COR-L47 (cell line): Measurements from ENCODE around the gene DMAC2.
"Not testable (repeated sequence)": the region's sequence is repeated elsewhere in the genome, so short reads cannot be mapped to it uniquely, and the experiment has no call there.

Source experiments
- DNase-seq: peaks from one replicate; lab custom pipeline; 2025; lab: John Stamatoyannopoulos, UW

The DMAC2 gene

DNA sequence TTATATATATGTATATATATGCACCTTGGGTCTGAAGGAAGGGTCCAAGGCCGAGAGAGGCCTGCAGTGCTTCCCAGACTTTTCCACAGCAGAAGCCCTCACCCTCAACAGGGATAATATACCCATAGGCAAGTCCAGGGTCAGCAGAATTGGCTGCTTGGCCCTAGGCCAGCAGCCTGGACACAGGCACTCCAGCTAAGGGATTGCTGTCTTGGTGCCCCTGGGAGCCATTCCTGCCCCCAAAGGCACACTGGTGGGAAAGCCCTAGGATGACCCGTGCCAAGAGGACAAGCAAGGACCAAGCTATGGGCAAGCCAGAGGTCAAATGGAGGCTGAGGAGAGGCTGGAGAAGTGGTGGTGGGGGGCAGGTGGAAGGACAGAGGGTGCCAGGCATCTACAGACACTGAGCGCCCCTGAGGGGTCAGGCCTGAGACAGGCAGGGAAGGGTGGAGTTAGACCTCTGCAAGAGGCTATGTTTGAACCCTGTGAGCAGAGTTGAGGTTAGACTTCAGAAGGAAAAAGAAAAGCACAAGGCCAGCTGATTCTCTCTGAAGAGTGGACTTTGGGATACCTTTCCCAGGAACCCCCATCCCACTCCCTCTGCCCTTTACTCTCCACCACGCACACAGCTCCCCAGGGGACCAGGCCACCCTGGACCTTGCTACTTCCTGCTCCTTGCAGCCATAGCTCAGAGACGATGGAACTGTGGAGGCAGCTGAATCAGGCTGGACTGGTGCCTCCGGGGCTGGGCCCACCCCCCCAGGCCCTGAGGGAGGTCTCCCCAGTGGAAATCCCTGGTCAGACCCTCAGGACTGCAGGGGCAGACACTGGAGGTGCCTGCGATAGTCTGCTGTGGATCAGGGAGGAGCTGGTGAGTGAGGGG lies 3.0 kb upstream of the DMAC2 start, which contains the start of gene ERICH4:
ERICH4 (plus strand) TSS at position 684 of the 883 bp plus-strand sequence; CDS start at position 698, 14 bp downstream.
- no peak for DNase-seq

DNA sequence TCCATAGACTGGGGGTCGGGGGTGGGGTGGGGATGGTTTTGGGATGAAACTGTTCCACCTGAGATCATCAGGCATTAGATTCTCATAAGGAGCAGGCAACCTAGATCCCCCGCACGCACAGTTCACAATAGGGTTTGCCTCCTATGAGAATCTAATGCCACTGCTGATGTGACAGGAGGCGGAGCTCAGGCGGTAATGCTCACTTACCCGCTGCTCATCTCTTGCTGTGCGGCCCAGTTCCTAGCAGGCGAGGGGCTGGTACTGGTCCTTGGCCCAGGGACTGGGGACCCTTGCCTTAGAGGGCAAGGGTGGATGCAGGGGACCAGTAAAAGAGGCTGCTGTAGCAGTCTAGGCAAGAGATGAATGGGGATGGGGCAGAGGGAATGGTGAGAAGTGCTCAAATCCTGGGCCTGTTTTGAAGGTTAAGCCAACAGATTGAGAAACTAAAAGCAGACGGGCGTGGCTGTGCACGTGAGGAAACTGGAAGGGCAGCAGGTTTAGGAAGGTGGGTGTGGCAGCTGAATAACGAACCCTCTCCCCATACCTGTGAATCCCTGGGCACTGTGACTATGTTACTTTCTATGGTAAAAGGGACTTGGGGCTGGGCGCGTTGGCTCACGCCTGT lies 1.7 kb upstream of the DMAC2 start:
- no peak for DNase-seq

- no peak for DNase-seq
Measured at GRCh38 chr19:41437944-41438574, 1.7 kb downstream of the DMAC2 start.

DNA sequence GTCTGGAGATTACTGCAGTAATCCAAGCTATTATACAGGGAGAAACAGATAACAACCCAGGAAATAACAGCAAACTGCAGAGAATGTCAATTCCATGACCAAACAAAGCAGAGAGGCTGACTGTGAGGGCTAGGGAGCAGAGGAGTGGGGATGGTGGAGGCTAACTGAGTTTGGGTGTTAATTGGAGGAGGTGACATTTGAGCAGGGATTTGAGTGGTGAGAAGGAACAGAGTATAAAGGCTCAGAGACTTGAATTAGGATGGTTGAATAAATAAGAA lies 3.1 kb downstream of the DMAC2 start:
- DNase-seq = no peak

- DNase-seq = no peak
Measured at GRCh38 chr19:41435936-41436673, 3.6 kb downstream of the DMAC2 start.

GRCh38 chr19:41435376-41435775 lies 4.3 kb downstream of the DMAC2 start:
- not testable (repeated sequence) for DNase-seq

DNA sequence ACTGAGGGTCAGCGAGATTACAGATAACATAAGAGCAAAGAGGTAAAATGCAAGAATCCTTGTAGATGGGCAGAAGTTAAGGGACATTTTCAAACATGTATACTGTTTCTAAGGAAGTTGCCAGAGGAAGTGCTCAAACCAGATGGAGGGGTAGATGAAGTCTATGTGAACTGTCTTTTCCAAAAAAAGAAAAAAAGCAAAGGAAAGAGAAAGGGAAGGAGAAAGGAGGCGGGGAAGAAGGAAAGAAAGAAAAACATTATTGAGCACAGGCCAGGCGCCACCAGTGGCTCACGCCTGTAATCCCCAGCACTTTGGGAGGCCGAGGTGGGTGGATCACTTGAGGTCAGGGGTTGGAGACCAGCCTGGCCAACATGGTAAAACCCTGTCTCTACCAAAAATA lies 5.3 kb downstream of the DMAC2 start:
- no peak for DNase-seq

DNA sequence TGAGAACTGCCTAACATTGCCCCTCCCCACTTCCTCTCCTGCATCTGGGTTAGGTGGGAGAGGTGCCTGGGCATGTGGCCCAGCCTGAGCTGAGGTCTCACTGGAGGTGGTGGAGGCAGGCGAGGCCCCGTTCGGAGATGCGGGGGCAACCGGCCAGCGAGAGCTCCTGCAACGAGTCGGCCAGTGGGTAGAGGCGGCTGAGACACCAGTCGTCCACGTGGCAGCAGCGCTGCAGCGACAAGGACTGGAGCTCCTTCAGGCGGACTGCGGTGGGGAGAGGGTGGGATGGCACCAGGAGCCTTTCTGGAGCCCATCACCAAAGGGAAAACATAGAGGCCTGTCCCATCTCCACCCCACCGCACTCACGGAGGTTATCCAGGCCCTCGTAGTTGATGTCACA lies 6.5 kb downstream of the DMAC2 start:
- no peak for DNase-seq

DNA sequence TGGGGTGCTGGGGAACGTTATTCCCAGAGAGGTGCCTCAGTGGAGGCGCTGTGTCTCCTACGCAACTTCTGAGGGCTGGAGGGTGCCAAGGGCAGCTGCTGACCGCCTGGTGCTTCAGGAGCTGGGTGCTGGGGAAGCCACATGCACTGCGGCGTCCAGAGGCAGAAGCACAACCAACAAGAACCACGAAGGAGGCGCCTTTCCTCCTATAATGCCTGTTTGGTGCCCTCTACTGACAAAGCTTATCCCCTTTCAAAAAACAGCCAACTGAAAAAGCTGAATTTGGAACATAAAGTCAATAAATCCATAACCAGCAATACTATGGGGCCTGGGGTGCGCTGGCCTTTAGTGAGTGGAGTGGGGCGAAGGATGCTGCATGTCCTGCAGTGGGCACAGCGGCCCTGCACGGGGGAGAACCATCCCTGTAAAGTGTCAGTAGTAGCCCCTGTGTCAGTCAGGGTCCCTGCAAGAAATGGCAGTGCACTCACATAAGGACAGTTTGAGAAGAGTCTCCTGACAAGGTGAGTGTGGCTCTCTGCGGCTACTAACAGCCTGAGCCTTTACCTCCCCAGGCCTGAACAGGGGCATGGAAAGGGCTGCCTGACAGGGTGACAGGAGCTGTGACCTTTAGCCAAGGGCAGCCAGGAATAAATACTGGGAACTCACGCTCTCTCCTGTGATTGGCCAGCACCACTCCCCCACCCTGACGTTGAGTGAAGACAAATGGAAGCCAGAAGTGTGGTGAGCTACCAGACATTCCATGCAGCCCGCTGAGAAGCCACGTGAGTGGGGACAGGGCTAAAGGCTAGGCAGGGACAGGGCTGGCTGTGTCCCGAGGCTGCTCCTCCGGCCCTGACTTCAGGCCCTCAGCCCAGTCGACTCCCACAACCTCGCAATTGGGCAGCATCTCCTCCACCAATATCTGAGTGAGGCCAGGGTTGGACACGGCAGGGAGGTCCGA lies 8.0 kb downstream of the DMAC2 start:
- DNase-seq = no peak

DNA sequence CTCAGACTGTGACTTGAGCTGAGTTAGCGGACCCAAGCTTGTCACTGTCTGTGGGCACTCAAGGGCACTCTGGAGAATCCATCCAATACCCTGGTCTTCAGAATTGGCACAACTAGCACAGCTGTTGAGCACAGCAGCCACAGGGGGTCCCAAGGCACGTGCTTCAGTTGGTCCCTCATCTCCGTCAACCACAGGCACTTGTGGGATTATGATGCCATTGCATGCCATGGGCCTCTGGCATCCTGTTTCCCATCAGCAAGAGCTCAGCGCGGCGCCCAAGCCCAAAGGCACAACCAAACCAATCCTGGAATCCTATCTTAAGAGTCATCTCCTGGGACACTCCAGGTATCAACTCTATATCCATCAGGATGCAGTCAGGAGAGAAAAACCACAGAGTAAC lies 8.8 kb downstream of the DMAC2 start:
- no peak for DNase-seq

DNA sequence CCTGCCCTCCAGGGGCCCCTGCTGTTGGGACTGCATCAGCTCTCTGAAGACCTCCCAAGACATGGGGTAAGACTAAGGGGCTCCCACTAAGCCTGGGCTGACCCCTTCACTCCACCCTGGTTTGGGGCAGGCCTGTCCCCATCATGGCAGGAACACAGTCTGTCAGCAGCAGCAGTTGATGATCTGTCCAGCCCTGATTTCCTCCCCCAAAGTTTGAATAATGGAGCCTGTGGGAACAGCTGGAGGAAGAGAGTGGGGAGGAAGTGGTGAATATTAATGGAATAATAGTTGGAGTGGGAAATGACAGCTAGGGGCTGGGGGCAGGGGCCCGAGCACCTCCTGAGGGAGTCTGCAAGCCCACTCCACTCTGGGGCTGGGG lies 11.2 kb downstream of the DMAC2 start:
- no peak for DNase-seq

GRCh38 chr19:41427647-41428480 lies 11.8 kb downstream of the DMAC2 start:
- no peak for DNase-seq

DNA sequence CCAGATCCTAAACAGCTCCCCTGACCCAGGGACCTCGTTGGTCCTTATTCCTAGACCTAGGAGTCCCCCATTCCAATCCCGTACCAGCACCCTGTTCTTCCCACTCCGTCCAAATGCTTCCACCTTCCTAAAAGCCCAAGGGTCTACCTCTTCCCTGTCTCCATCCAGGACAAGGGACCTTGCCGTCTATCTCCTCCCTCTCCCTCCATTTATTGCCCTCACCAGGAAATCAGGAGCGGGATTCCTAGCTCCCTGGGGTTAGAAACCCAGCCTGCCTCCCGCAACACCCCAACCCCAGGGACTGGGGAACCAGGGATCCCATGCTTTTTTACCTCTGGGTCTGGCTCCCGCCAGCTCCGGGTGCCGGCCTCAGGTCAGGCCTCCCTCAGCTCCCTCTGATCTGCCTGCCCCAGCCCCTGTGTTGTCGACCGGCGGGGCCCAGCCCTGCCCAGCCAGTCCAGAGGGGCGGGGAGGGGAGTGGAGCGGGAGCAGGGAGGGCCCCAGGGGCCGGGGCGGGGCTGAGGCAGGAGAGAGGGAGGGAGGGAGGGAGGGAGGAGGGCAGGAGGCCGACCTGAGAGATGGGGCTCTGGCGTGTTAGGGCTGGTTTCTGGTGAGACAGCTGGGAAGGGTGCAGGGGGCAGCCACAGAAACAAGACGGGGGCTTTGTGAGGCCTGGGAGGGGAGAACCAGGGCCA lies 12.6 kb downstream of the DMAC2 start, which contains the start of gene B3GNT8:
B3GNT8 (minus strand) TSS at position 423 of the 695 bp plus-strand sequence. CDS start 596 bp downstream, outside the sequence.
- no peak for DNase-seq

GRCh38 chr19:41426116-41426841 lies 13.4 kb downstream of the DMAC2 start:
- no peak for DNase-seq

- no peak for DNase-seq
Measured at GRCh38 chr19:41425174-41426115, 14.3 kb downstream of the DMAC2 start.

GRCh38 chr19:41424335-41425173 lies 15.2 kb downstream of the DMAC2 start:
- DNase-seq = no peak

GRCh38 chr19:41422955-41423354 lies 16.8 kb downstream of the DMAC2 start:
- no peak for DNase-seq
